SK-N-SH treated with all-trans-retinoic acid at 6 μM for 48 hours (cell line): Measurements from ENCODE around the gene BFSP2.

ENCODE experiments used
- CREB5 ChIP-seq: fragments of 250-450 bp; sonication (Bioruptor Pico); IDR thresholded peaks from 2 replicates; pipeline ENCODE4 v1.5.1; 2020; ENCODE audit warnings: low read depth, mild to moderate bottlenecking, moderate library complexity
- RARB ChIP-seq: fragments of 250-450 bp; sonication (Bioruptor Pico); IDR thresholded peaks from 2 replicates; pipeline ENCODE4 v1.8.0; 2021; ENCODE audit warnings: mild to moderate bottlenecking, moderate library complexity
- ZC3H10 ChIP-seq: fragments of 250-450 bp; sonication (Bioruptor Pico); IDR thresholded peaks from 2 replicates; pipeline ENCODE4 v1.5.1; 2021; ENCODE audit warnings: mild to moderate bottlenecking, moderate library complexity

- TF ChIP-seq CREB5: no peak
- TF ChIP-seq ZC3H10 (CRISPR knock-in tag): no peak
- no peak for TF ChIP-seq RARB (CRISPR knock-in tag)
Measured at GRCh38 chr3:133460809-133461208, 61.0 kb downstream of the BFSP2 start.
